ENCODE results near the gene ACSS1.

The ACSS1 gene

DNA sequence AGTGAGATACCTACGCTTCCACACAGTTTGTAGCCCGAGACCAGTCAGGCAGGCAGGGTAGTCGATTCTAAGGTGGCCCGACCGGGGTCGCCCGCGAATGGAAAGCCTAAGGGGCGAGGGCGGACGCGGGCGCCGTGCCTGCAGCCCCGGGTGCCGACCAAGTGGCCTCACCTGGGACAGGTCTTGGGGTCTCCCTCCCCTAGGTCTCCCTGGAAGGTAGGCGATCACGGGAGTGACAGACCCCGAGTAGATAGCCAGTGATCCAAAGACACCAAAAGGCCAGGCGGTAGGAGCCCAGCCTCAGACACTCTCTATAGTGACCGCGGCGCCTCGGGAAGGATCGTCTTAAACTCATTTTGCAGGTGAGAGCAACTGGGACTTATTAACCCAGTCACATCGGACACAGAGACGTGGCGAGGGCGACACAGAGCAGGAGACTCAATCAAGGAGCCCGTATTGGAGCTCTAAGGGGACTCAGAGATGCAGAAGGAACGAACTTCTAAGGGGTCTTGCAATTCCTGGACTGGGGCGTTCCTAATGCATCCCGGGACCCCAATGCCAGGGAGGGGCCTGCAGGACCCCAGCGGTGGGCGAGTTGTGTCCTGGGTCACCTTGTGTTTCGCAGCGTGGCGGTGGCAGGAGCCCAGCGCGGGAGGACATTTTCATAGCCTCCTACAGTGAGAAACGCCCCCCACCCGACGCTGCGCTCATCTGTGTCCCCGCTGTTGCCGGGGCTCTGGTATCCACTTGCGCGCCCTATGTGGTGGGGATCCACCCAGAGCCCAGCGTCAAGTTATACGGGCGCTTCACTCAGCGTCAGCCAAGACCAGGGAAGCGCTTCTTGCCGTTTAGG is 26.1 kb upstream of the ACSS1 start:
- no peaks in the 10 kb centered on the region for H3K9me2 ChIP-seq (replicated peaks; ENCODE audit: low read depth, low read length)
- H3F3A ChIP-seq (ENCODE audit: low read depth), result no peaks in the 10 kb centered on the region
- no peak overlapping the region for H3K9ac ChIP-seq (ENCODE audit: low read depth, low read length, poor library complexity, severe bottlenecking)
- H3K4me3 ChIP-seq (ENCODE audit: low read length, poor library complexity, severe bottlenecking), result no peak overlapping the region
- peaks cover 33% of the 10 kb centered on the region for H3K4me1 ChIP-seq (ENCODE audit: insufficient read depth, low read length, poor library complexity, severe bottlenecking)
- no peak overlapping the region for H2AFZ ChIP-seq (ENCODE audit: low read length)
- H3K36me3 ChIP-seq (ENCODE audit: insufficient read depth, low read length), result no peaks in the 10 kb centered on the region
- H4K20me1 ChIP-seq (ENCODE audit: insufficient read depth, low read length, poor library complexity, severe bottlenecking), result no peaks in the 10 kb centered on the region
- no peaks in the 10 kb centered on the region for H3K27me3 ChIP-seq (ENCODE audit: insufficient read depth, low read length, poor library complexity, severe bottlenecking)
- no peak overlapping the region for H3K4me2 ChIP-seq (ENCODE audit: low read depth, low read length, poor library complexity, severe bottlenecking)
- H3K79me2 ChIP-seq (ENCODE audit: insufficient read depth, low read length), result peaks cover 15% of the 10 kb centered on the region
- no peaks in the 10 kb centered on the region for H3K9me3 ChIP-seq (ENCODE audit: insufficient read depth, low read depth, low read length)
- TF ChIP-seq EZH2phosphoT487 (IDR thresholded peaks at IDR 0.05; ENCODE audit: borderline replicate concordance), result no peak
- TF ChIP-seq, protein P1, sequence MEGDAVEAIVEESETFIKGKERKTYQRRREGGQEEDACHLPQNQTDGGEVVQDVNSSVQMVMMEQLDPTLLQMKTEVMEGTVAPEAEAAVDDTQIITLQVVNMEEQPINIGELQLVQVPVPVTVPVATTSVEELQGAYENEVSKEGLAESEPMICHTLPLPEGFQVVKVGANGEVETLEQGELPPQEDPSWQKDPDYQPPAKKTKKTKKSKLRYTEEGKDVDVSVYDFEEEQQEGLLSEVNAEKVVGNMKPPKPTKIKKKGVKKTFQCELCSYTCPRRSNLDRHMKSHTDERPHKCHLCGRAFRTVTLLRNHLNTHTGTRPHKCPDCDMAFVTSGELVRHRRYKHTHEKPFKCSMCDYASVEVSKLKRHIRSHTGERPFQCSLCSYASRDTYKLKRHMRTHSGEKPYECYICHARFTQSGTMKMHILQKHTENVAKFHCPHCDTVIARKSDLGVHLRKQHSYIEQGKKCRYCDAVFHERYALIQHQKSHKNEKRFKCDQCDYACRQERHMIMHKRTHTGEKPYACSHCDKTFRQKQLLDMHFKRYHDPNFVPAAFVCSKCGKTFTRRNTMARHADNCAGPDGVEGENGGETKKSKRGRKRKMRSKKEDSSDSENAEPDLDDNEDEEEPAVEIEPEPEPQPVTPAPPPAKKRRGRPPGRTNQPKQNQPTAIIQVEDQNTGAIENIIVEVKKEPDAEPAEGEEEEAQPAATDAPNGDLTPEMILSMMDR (conservative IDR thresholded peaks at IDR 0.05; ENCODE audit: low read length), result no peak

DNA sequence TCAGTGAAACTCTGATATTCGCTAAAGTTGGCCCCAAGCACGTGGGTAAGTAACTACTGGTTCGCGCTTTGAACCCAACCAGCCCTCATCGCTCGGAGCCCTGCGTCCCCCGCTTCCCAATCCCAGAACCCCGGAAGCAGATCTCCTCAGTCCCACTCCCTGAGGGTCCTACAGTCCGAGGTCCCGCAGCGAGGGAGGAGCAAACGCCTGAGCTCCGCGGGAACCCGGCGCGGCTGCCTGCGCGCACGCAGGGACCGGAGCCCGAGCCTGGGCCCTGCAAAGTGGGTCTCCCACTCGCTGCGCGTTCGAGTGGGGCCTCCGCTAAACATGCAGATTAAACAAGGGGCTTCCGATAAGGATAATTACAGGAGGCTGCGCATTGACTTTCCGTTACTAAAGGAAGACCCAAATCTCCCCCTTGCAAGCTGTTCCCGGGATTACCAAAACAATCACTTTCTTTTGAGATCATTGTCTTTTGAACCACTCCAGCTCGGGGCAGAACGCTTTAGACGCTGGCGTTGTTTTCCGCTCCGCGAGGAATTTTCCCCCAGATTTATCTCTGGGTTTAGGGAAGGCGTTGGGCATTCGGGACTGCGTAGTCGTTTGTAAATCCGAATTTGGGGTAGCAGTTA is 25.3 kb upstream of the ACSS1 start:
- Histone ChIP-seq H3K4me3 (ENCODE audit: low read length, poor library complexity, severe bottlenecking) (no peak overlapping the region), H3F3A (ENCODE audit: low read depth) (no peaks in the 10 kb centered on the region), H2AFZ (ENCODE audit: low read length) (no peak overlapping the region), H3K79me2 (ENCODE audit: insufficient read depth, low read length) (peaks cover 8% of the 10 kb centered on the region; the same call in 1 of the 2 replicates), H3K4me1 (ENCODE audit: insufficient read depth, low read length, poor library complexity, severe bottlenecking) (peaks cover 26% of the 10 kb centered on the region), H4K20me1 (ENCODE audit: insufficient read depth, low read length, poor library complexity, severe bottlenecking) (no peaks in the 10 kb centered on the region), H3K4me2 (ENCODE audit: low read depth, low read length, poor library complexity, severe bottlenecking) (no peak overlapping the region), H3K9me2 (replicated peaks; ENCODE audit: low read depth, low read length) (no peaks in the 10 kb centered on the region), H3K9me3 (ENCODE audit: insufficient read depth, low read depth, low read length) (no peaks in the 10 kb centered on the region), H3K27me3 (ENCODE audit: insufficient read depth, low read length, poor library complexity, severe bottlenecking) (no peaks in the 10 kb centered on the region), H3K36me3 (ENCODE audit: insufficient read depth, low read length) (no peaks in the 10 kb centered on the region), H3K9ac (ENCODE audit: low read depth, low read length, poor library complexity, severe bottlenecking) (no peak overlapping the region)
- no peak for TF ChIP-seq EZH2phosphoT487 (IDR thresholded peaks at IDR 0.05; ENCODE audit: borderline replicate concordance)
- TF ChIP-seq, protein P1 (conservative IDR thresholded peaks at IDR 0.05; ENCODE audit: low read length), result no peak

DNA sequence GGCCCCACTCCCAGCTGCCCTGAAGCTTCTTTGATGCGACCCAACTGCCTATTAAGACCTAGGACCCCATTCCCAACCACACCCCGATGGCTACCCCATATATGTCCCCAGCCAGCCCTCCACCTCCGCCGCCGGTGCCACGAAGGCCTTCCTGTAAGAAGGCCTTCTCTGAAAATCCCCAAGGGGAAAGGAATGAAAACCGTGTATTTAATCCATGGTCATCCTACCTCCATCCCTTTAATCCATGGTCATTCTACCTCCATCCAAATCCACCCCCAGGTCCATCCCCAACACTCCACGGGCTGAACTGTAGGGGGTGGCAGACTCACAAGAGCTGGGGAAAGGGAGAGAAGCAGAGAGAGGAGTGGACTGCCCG is 24.5 kb upstream of the ACSS1 start:
- Histone ChIP-seq H4K20me1 (ENCODE audit: insufficient read depth, low read length, poor library complexity, severe bottlenecking) (no peaks in the 10 kb centered on the region), H3F3A (ENCODE audit: low read depth) (no peaks in the 10 kb centered on the region), H3K36me3 (ENCODE audit: insufficient read depth, low read length) (no peaks in the 10 kb centered on the region), H3K9me3 (ENCODE audit: insufficient read depth, low read depth, low read length) (no peaks in the 10 kb centered on the region), H3K9me2 (replicated peaks; ENCODE audit: low read depth, low read length) (no peaks in the 10 kb centered on the region), H3K4me2 (ENCODE audit: low read depth, low read length, poor library complexity, severe bottlenecking) (no peak overlapping the region), H3K4me1 (ENCODE audit: insufficient read depth, low read length, poor library complexity, severe bottlenecking) (peaks cover 18% of the 10 kb centered on the region), H3K79me2 (ENCODE audit: insufficient read depth, low read length) (0 out of 2 replicates have a peak, but pooled peaks cover under 1% of the 10 kb centered on the region), H3K4me3 (ENCODE audit: low read length, poor library complexity, severe bottlenecking) (no peak overlapping the region), H3K27me3 (ENCODE audit: insufficient read depth, low read length, poor library complexity, severe bottlenecking) (no peaks in the 10 kb centered on the region), H2AFZ (ENCODE audit: low read length) (no peak overlapping the region), H3K9ac (ENCODE audit: low read depth, low read length, poor library complexity, severe bottlenecking) (no peak overlapping the region)
- TF ChIP-seq, protein P1 (conservative IDR thresholded peaks at IDR 0.05; ENCODE audit: low read length), result no peak
- no peak for TF ChIP-seq EZH2phosphoT487 (IDR thresholded peaks at IDR 0.05; ENCODE audit: borderline replicate concordance)

Data from Loucy (cell line).